Tibial nerve (tissue), 4 donors: ENCODE measurements around the gene TSPAN7.

Experiments
- EP300 ChIP-seq, 2 donors: sonication (generic); formaldehyde crosslinking; IDR thresholded peaks; one replicate each; pipeline ENCODE4 v1.6.1; 2017; ENCODE audit warnings: antibody characterized with exemption in 2 of 2, mild to moderate bottlenecking in 1 of 2
- POLR2A ChIP-seq, 2 donors: fragments of 450-650 bp; IDR thresholded peaks; one replicate each; pipeline ENCODE4 v1.6.1; 2017; ENCODE audit warnings: antibody characterized with exemption in 2 of 2, mild to moderate bottlenecking in 2 of 2, moderate library complexity in 2 of 2
- TF ChIP-seq, protein P1 (sequence below), 5 experiments: fragments of 200-600 bp in 3 of 5; fragments of 450-650 bp in 2 of 5; sonication (generic) in 3 of 5; IDR thresholded peaks; one replicate each; pipeline ENCODE4 v1.5.1; 2016 to 2019; ENCODE audit warnings: antibody characterized with exemption in 5 of 5, mild to moderate bottlenecking in 3 of 5, moderate library complexity in 2 of 5

DNA sequence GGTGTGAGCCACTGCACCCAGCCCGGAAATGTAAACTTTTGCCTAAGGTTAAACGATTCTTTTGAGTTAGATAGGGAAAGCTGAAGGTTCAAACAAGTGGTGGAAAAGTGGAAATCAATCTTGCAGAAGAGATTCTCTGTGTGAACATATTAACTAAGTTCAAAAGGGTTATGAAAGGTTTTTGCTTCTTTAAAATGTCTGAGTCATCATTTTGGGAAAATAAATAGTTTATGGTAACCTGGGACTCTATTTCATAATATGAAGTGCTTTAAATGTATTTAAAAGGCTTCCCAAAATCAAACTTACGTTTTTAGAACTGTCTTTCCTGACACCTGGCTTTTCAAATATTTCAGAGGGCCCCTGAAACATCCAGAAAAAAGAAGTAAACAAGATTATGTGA is 166.3 kb downstream of the TSPAN7 start:
- TF ChIP-seq POLR2A (IDR thresholded peaks at IDR 0.05) (no peak), EP300 (IDR thresholded peaks at IDR 0.05) (no peak)
- TF ChIP-seq, protein P1, sequence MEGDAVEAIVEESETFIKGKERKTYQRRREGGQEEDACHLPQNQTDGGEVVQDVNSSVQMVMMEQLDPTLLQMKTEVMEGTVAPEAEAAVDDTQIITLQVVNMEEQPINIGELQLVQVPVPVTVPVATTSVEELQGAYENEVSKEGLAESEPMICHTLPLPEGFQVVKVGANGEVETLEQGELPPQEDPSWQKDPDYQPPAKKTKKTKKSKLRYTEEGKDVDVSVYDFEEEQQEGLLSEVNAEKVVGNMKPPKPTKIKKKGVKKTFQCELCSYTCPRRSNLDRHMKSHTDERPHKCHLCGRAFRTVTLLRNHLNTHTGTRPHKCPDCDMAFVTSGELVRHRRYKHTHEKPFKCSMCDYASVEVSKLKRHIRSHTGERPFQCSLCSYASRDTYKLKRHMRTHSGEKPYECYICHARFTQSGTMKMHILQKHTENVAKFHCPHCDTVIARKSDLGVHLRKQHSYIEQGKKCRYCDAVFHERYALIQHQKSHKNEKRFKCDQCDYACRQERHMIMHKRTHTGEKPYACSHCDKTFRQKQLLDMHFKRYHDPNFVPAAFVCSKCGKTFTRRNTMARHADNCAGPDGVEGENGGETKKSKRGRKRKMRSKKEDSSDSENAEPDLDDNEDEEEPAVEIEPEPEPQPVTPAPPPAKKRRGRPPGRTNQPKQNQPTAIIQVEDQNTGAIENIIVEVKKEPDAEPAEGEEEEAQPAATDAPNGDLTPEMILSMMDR (IDR thresholded peaks at IDR 0.05), result no peak
